GM18526 (cell line): ENCODE data around the gene GRHL1.

Experiments used
- POLR2A ChIP-seq: IDR thresholded peaks from 3 replicates; pipeline ENCODE4 v1.6.1; 2011; ENCODE audit not compliant: insufficient read length; ENCODE audit errors: extremely low read depth

Gene GRHL1

DNA sequence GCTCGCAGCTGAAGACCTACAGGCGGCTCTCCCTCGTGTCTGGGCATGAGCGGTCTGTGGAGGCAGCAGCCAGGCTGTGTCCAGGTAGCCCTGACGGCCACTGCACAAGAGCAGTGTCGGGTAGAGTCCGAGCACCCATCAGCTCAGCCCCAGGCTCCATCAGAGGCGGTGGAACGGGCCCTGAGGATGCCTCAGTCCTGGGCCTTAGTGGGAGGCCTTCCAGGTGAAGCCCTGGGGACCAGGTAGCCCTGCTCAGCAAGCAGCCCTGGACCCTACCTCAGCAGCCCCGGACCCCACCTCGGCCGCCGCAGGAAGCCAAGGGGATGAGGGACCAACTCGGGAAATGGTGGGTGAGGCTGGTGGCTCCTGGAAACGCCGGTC is 70.5 kb downstream of the GRHL1 start:
- no peak for TF ChIP-seq POLR2A

DNA sequence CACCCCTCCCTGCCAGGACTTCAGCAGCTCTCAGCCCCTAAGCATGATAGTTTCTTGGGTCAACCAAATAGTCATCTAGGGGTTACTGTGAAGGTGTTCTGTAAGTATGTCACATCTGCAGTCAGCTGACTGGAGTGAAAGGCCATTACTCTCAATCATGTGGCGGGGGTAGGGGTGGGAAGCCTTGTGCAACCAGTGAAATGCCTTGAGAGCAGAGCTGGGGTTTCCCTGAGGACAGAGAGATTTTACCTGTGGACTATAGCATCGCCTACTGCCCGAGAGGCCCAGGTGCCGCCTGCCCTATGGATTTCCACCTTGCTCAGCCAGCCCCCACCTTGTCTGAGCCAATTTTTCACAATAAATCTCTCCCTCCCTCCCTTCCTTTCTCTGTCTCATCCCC is 71.0 kb downstream of the GRHL1 start:
- TF ChIP-seq POLR2A: no peak

DNA sequence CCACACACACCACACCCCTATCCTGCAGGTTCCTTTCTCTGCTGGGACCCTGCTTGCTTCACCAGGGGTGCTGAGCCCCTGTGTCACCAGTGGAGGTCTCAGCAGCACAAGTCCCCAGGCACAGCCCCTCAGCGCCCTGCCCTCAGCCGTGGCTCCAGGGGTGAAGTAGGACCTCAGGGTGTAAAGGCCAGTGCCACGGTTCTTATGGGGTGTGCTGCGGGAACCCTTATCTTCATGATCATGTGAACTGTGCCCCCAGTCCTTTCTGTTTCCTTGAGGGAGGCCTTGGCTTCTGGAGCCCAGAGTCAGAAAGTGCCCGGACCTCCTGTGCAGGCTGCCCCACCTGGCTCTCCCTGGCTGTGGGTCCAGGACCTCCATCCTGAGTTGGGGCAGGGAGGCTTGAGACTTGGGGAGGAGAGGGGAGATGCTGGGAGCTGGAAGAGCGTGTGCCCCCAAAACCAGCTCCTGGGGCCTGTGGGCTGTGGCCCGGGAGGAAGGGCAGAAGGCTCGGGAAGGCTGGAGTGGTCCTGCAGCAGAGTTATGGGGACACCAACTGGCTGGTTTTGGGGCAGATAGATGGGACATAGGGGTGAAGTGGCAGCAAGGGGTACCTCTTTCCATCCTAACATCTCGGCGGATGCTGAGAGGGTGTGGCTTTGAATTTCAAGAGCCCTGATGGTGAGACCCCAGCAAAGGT is 71.6 kb downstream of the GRHL1 start:
- no peak for TF ChIP-seq POLR2A

DNA sequence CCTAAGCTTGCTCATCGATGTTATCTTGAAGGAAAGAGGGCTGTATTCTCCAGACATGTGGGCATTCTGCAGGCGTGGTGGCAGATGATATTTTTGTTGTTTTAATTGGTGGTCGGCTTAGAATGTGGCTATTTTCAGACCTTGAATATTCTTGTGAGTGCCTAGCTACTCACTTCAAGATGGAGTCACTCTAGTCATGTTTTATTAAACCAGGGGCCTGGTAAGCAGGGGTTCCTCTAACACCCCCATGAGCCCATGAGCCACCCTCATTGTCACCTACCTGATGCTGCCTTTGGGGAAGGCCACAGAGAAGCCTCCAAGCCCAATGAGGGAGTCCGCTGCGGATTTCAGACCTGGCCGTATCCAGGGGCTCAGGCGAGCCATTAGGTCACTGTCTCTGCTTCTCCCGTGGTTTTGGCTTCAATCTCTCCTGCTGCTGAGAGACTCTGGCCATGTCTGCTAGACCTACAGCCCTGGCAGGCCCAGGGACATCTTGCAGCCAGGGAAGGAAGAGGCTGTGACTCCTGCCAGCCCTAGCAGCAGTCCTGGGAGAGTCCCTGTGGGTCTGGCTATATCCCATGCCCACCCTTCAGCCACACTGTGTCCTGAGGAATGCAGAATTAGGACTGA is 75.6 kb downstream of the GRHL1 start:
- no peak for TF ChIP-seq POLR2A

DNA sequence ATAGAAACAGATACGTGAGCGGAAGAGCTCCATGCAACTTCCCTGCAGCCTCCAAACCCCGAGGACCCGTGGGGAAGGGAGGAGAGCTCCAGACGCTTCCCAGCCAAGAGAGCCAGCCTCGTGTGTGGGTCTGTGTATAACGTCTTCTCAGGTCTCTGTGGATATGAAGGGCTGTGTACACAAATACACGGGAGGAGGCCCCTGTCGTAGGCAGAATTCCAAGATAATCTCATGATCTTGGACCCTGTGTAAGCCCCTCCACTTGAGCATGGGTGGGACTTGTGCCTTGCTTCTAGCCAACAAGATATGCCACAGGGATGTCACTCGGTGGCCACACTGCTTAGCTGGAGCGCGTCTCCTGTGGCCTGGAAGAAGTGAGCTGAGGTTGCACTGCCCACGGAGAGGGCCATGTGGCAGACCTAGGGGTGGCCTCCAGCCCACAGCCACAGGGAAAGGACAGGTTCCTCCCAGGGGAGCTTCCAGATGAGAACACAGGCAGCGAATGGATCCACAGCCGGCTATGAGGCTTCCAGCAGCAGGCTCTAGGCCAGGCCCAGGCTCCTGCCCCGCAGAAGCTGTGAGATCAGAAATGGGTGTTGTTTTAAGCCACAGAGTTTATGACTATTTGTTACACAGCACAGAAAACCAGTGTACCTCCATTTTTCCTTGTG is 76.3 kb downstream of the GRHL1 start:
- no peak for TF ChIP-seq POLR2A

DNA sequence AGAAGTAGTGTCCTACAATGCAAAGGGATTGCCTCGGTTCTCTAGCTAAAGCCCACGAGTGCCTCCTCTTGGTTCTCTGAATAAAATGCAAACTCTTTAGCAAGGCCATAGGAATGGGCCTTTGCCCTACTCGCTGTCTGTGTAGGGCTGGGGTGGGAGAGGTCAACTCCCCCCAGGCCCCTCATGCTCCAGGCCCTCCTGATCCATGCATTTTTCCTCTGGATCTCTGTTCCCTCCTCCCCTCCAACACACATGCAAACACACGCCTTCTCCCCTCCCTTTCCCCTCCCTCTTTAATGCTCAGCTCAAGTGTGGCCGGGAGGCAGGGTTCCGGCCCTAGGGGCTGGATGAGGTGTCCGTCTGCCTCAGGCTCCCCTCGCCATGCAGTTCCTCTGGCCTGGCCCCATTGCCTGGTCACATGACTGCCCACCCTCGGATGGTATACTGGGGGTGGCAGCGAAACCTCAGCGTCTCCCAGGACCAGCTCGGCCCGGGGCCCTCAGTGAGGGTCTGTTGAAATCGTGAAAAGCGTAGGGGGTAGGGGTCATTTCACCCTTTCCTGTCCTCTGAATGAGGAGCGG is 77.0 kb downstream of the GRHL1 start:
- TF ChIP-seq POLR2A: no peak

DNA sequence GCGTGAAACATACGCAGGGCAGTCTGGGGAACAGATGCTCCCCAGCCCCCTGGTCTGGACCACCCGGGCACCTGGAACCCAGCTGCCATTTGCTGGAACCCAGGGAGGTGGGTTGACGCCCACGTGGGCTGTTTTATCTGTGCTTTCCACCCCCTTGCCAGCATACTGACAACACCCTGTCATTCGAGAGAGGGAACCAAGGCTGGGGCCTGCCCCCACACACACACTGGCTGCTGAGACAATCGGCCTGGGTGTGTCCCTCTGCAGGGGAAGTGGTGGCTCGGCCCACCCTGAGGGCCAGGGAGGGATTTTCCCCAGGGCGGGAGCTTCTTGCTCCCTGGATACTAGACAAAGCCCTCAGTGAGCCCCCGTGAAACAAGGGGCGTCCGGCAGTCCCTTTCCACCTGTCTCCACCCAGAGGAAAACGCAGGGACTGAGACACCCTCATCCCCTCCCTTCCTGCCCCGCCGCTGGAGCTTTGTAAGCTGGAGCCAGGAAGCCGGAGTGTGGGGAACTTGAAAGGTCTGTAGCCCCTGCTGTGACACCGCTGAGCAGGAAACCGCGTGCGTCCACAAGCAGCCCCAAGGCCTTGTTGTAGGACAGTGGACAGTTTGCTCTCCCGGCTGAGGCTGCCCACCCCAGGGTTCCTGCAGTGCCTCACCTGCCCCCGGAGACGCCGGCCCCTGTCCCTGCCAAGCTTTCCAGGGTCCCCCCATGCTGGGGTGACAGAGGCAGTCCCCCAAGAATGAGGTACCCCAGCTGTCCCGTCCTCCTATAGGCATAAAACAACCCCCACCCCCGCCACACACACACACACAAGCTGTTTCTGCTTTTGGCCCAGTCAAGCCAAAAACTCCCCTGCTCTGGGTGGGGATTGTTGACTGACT is 77.7 kb downstream of the GRHL1 start:
- TF ChIP-seq POLR2A: no peak

DNA sequence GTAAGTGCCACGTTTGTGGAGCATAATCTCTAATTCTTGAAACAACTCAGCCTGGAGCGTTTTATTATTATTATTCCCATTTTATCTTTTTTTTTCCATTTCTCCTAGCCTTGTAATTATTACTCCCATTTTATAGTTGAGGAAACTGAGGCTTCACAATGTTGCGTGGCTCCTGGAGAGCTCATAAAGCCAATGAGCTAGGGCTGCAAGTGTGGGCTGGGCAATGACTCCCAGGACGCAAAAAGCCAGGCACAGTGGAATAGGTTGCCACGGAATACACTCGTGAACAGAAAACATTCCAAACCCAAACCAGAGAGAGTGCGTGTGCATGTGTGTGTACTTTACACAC is 78.4 kb downstream of the GRHL1 start:
- TF ChIP-seq POLR2A: no peak

DNA sequence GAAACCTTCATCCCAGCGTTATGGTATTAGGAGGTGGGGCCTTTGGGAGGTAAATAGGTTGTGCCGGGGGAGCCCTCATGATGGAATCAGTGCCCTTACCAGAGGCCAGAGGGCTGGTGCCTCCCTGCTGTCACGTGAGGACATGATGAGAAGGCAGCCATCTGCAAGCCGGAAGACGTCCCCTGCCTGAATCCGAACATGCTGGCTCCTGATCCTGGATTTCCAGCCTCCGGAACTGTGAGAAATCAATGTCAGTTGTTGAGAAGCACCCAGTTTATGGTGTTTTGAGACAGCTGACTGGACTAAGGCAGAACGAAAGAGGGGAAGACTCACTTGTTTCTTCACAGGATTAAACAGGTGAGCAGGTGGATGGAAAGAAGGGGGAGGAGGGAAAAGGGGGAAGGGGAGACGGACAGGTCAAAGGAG is 78.8 kb downstream of the GRHL1 start:
- no peak for TF ChIP-seq POLR2A

DNA sequence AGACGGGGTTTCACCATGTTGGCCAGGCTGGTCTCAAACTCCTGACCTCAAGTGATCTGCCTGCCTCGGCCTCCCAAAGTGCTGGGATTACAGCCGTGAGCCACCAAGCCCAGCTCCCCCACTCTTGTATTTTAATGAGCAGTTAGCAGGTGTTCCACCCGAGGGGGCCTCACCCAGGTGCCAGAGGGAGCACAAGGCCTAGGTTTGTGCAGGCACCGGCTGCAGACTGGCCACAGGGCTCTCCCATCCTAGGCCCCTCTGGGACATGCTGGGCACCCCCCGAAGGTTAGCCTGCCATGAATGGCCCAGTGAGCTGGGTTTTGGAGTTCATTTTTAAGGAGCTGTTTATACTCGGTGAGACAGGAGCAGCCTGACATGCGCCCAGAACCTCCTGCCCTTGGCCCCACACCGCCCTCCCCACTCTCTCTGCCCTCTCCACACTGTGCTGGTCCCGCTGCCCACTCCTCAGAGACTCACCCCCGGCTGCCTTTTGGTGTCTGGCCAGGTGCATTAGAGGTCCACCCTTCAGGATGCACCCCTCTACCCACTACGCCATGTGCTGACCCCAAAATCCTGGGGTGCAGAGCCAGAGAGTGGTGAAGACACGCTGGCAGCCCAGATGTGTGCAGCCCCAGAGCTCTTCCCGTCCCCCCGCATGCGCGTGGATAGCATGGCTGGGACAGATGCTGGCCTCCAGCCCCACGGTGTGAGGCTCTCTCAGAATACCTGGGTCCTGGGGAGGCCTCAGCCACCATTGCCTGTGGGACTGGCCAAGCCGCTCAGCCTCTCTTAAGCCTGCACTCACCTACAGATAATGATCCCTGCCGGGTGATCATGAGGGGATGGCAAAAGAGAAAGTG is 80.6 kb downstream of the GRHL1 start:
- no peak for TF ChIP-seq POLR2A

DNA sequence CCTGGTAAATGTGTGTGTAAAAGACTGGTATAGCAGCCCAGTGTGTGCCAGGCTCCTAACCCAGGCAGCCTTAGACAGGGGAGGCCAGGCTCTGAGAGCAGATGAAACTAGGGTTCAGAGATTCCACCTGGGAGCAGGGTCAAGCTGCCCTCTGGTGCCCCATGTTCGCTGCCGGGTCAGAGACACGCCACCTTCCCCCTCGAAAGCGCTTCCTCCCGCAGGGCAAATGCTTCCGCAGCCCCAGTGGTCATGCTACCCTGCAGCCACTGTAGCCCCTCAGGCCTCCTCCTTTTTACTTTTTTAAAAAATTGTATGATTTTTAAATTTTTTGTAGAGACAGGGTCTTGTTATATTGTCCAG is 81.2 kb downstream of the GRHL1 start:
- no peak for TF ChIP-seq POLR2A

DNA sequence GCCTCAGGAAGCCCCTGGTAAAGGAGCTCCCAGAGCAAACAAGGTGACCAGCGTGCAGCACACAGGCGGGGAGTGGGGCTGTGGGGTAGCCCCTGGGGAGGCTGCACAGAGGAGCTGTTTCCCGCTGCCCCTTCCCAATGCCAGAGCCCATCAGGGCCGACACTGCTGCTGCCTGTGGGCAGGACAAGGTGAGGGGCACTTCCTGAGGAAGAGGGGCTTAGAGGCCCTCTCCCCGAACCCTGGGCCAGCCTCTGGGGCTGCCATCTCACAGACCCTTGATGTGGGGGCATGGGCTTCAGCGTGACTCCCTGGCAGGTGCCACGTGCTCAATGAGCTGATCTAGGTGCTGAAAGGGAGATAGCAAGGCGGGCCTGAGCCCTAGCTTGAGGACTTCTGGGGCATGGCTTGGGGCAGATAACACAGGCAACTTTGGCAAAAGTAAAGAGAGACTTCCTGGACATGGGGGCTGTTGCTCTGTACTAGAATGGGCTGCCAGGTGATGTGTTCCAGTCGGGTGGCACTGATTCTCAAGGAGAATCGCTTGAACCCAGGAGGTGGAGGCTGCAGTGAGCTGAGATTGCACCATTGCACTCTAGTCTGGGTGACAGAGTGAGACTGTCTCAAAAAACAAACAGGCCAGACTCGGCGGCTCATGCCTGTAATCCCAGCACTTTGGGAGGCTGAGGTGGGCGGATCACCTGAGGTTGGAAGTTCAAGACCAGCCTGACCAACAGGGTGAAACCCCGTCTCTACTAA is 81.9 kb downstream of the GRHL1 start:
- TF ChIP-seq POLR2A: no peak

DNA sequence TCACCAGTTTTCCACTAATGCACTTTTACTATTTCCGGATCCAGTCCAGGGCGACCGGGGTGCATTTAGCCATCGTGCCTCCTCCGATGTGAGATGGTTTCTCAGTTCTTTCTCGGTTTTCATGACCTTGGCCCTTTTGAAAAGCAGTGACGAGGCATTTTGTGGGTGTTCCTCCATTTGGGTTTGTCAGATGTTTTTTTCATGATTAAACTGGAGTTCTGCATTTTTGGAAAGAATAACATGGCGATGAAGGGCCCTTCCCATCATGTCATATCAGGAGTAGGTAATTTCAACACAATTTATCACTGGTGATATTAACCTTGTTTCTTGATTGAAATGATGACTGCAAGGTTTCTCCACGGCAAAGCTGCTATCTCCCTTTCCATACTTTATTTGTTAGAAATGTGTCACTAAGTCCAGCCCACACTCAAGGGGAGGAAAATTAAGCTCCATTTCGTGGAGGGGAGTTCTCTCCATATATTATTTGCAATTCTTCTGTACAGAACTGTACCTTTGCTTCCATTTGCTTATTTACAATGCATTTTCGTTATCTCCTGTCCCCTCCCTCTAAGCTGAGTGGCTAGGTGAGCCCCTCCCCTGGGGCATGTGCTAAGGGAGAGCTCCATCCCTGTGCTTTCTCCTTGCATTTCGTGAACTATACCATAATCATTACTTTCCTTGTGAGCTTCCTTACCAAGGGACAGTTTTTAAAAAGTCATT is 83.0 kb downstream of the GRHL1 start:
- no peak for TF ChIP-seq POLR2A
